B cell (primary cell): ENCODE data around the gene LENG8. TPM values are rescaled to one million over a fixed set of nuclear protein-coding genes. Genes with fewer than 3 reads are reported as not detected.
A peak's percentile ranks its signal among the peaks of the same experiment; 100 is the strongest.

ENCODE experiments used
- ATAC-seq: fragments of 200-7000 bp; cut with Tn5 transposase; one replicate; pipeline ENCODE4 v1.10.0; 2021; ENCODE audit warnings: low read depth, mild to moderate bottlenecking, moderate number of reproducible peaks, moderate library complexity
- CTCF ChIA-PET: fragments of 350-600 bp; sonication (Branson Sonifier 250); formaldehyde crosslinking; loops from one replicate; lab custom pipeline; 2021; ENCODE audit warnings: antibody characterized with exemption, inconsistent platforms; lab: Charles Lee
- POLR2A ChIA-PET: fragments of 350-600 bp; sonication (Branson Sonifier 250); formaldehyde crosslinking; loops from one replicate; lab custom pipeline; 2021; ENCODE audit warnings: antibody characterized with exemption; lab: Charles Lee
- DNase-seq: peaks from one replicate; pipeline ENCODE4 v3.0.0; 2013
- H2AFZ ChIP-seq: 2 replicates; pipeline ENCODE4 v1.6.1; 2012; ENCODE audit warnings: mild to moderate bottlenecking, low read depth, low read length; ENCODE audit not compliant: insufficient read depth, poor library complexity, severe bottlenecking
- H3K27ac ChIP-seq, 2 donors: 1 replicate in 1 of 2; 2 replicates in 1 of 2; pipeline ENCODE4 v1.5.1; 2012 to 2013; ENCODE audit warnings: low read length in 2 of 2, mild to moderate bottlenecking in 2 of 2, moderate library complexity in 1 of 2
- H3K27me3 ChIP-seq, 4 experiments: fragments of 200-600 bp in 1 of 4; sonication (generic) in 1 of 4; replicated peaks in 1 of 4; 1 replicate in 2 of 4; 2 replicates in 2 of 4; pipeline versions ENCODE4 v1.6.1 to v1.7.0; 2013 to 2016; ENCODE audit warnings: low read length in 3 of 4, mild to moderate bottlenecking in 2 of 4, mixed read lengths in 1 of 4, moderate library complexity in 1 of 4; ENCODE audit not compliant: insufficient read depth in 4 of 4, control insufficient read depth in 3 of 4; ENCODE audit errors: control extremely low read depth in 1 of 4
- H3K36me3 ChIP-seq, 2 experiments: replicated peaks in 1 of 2; 1 replicate in 1 of 2; 2 replicates in 1 of 2; pipeline versions ENCODE4 v1.6.1 to v1.7.1; 2013; ENCODE audit warnings: low read length in 1 of 2; ENCODE audit not compliant: insufficient read depth in 2 of 2, control insufficient read depth in 1 of 2; ENCODE audit errors: control extremely low read depth in 1 of 2, extremely low read depth in 1 of 2
- H3K4me1 ChIP-seq, 2 donors: fragments of 200-600 bp in 1 of 2; sonication (generic) in 1 of 2; 1 replicate in 1 of 2; 2 replicates in 1 of 2; pipeline versions ENCODE4 v1.5.1 to v1.6.1; 2013 to 2017; ENCODE audit warnings: low read length in 2 of 2; ENCODE audit not compliant: control insufficient read depth in 2 of 2, insufficient read depth in 2 of 2
- H3K4me2 ChIP-seq: replicated peaks from 2 replicates; pipeline ENCODE3; 2012; ENCODE audit warnings: mild to moderate bottlenecking, low read depth, low read length; ENCODE audit not compliant: poor library complexity, severe bottlenecking
- H3K4me3 ChIP-seq, 5 experiments: fragments of 200-600 bp in 1 of 5; sonication (generic) in 1 of 5; 1 replicate in 3 of 5; 2 replicates in 2 of 5; pipeline versions ENCODE4 v1.5.1 to v1.7.0; 2011 to 2016; ENCODE audit warnings: low read length in 4 of 5, mild to moderate bottlenecking in 4 of 5, low read depth in 2 of 5, control low read depth in 1 of 5, moderate library complexity in 1 of 5; ENCODE audit not compliant: insufficient read depth in 1 of 5; ENCODE audit errors: control extremely low read depth in 1 of 5, extremely low read depth in 1 of 5
- H3K79me2 ChIP-seq: fragments of 200-600 bp; sonication (generic); one replicate; pipeline ENCODE4 v1.6.0; 2016; ENCODE audit warnings: low read length; ENCODE audit not compliant: control insufficient read depth, insufficient read depth
- H3K9ac ChIP-seq: fragments of 200-600 bp; sonication (generic); 2 replicates; pipeline ENCODE4 v1.6.1; 2017; ENCODE audit warnings: mild to moderate bottlenecking, low read length, moderate library complexity
- H3K9me3 ChIP-seq, 3 donors: one replicate each; pipeline versions ENCODE4 v1.6.1 to v1.7.1; 2013; ENCODE audit warnings: low read length in 2 of 3; ENCODE audit not compliant: control insufficient read depth in 2 of 3, insufficient read depth in 1 of 3; ENCODE audit errors: control extremely low read depth in 1 of 3
- H4K20me1 ChIP-seq: 2 replicates; pipeline ENCODE4 v1.6.0; 2012; ENCODE audit warnings: mild to moderate bottlenecking, low read length; ENCODE audit not compliant: insufficient read depth, control insufficient read depth, poor library complexity, severe bottlenecking
- H3K27ac Mint-ChIP-seq: one replicate; pipeline ENCODE4 v1.8.0; 2021; ENCODE audit warnings: mixed read lengths
- H3K27me3 Mint-ChIP-seq: one replicate; pipeline ENCODE4 v1.8.0; 2021; ENCODE audit warnings: mixed read lengths
- H3K4me1 Mint-ChIP-seq: one replicate; pipeline ENCODE4 v1.8.0; 2021; ENCODE audit warnings: mixed read lengths
- H3K4me3 Mint-ChIP-seq: one replicate; pipeline ENCODE4 v1.8.0; 2021; ENCODE audit warnings: mixed read lengths
- H3K9me3 Mint-ChIP-seq: one replicate; pipeline ENCODE4 v1.8.0; 2022; ENCODE audit warnings: mixed read lengths; ENCODE audit not compliant: insufficient read depth
- CTCF ChIP-seq: fragments of 200-600 bp; IDR thresholded peaks from one replicate; pipeline ENCODE4 v1.8.0; 2022; ENCODE audit warnings: antibody characterized with exemption, mild to moderate bottlenecking
- EZH2 ChIP-seq: IDR thresholded peaks from 2 replicates; pipeline ENCODE4 v1.6.1; 2012; ENCODE audit warnings: borderline replicate concordance, low read depth, mild to moderate bottlenecking, moderate library complexity, low read length; ENCODE audit not compliant: insufficient read depth, poor library complexity, severe bottlenecking
- WGBS: methylation state at CpG from one replicate; pipeline ENCODE4 v1.1.5; 2013; ENCODE audit warnings: missing lambda C conversion rate; ENCODE audit not compliant: insufficient coverage; 5-methylcytosine and 5-hydroxymethylcytosine counted together
- intact Hi-C: fragments of 100-400 bp; cut with micrococcal nuclease; formaldehyde crosslinking; loops from one replicate; pipeline ENCODE4 v1.10.0; 2022
- polyA plus RNA-seq: library from polyadenylated mRNA; depleted of rRNA; stranded (reverse); fragments of >200 nt; gene quantifications from 2 replicates; pipeline ENCODE4 v1.2.3, GENCODE V29; 2012
- total RNA-seq, 2 donors: library from RNA; stranded (reverse); fragments of 120-200 nt in 1 of 2; gene quantifications; 1 replicate in 1 of 2; 2 replicates in 1 of 2; pipeline versions ENCODE4 v1.2.3 to v1.2.4, GENCODE V29; 2013 to 2022

The LENG8 gene
- total and polyA plus RNA-seq, 2 donors (not counting 1 experiment from before 2014, with no cell fraction given): 687 to 753 TPM

- Histone ChIP-seq H4K20me1 (peaks cover 74% of the 10 kb centered on the region), H3K9ac (no peak overlapping the region), H3K79me2 (peaks cover 39% of the 10 kb centered on the region), H3K27me3 (no peaks in the 10 kb centered on the region), H3K9me3 (peaks cover 0 to 17% (median 0%) of the 10 kb centered on the region in 3 donors), H2AFZ (no peak overlapping the region), H3K36me3 (peaks cover 0 to 63% of the 10 kb centered on the region in 2 experiments), H3K4me1 (peaks cover 16 to 29% of the 10 kb centered on the region in 2 donors), H3K4me3 (no peak overlapping the region), H3K27ac (no peak overlapping the region), H3K4me2 (no peak overlapping the region)
- POLR2A ChIA-PET: interaction anchor here (1.4 kb wide), 1 partner anchor 12 kb away, joined by 10 read pairs; the partner anchor contains the start of gene LENG8
- no peaks in the 10 kb centered on the region for H3K9me3 Mint-ChIP-seq
- TF ChIP-seq CTCF (no peak), EZH2 (no peak)
- DNase-seq (peak; percentile 23), ATAC-seq (no peak)
- H3K27ac Mint-ChIP-seq: peak overlapping the region; percentile 59
- CTCF ChIA-PET: no interaction called here
- intact Hi-C loops: loop anchor here (5.0 kb wide), 1 partner anchor 593 kb away; the partner anchor contains the start of gene MYADM
- no peaks in the 10 kb centered on the region for H3K27me3 Mint-ChIP-seq
- peaks cover 23% of the 10 kb centered on the region for H3K4me1 Mint-ChIP-seq
- no peak overlapping the region for H3K4me3 Mint-ChIP-seq
- 82% methylated on average over 24 of the region's 39 CpGs for WGBS
Observed at GRCh38 chr19:54460230-54461005, 11.4 kb downstream of the LENG8 start.

- intact Hi-C loops: loop anchor here (5.0 kb wide), 1 partner anchor 594 kb away; the partner anchor contains the start of gene MYADM
- H3K4me1 Mint-ChIP-seq: peaks cover 23% of the 10 kb centered on the region
- DNase-seq (peak; percentile 40), ATAC-seq (no peak)
- no peak overlapping the region for H3K4me3 ChIP-seq
- WGBS: 95% methylated on average over 21 of the region's 27 CpGs
- peaks cover 66% of the 10 kb centered on the region for H4K20me1 ChIP-seq
- peaks cover 0 to 55% of the 10 kb centered on the region in 2 experiments for H3K36me3 ChIP-seq
- H3K27ac Mint-ChIP-seq: no peak overlapping the region
- peaks cover 16 to 29% of the 10 kb centered on the region in 2 donors for H3K4me1 ChIP-seq
- peaks cover 31% of the 10 kb centered on the region for H3K79me2 ChIP-seq
- ChIA-PET CTCF (no interaction called here), POLR2A (interaction anchor here (0.6 to 1.7 kb wide), 4 partner anchors 8 to 1178 kb away, joined by 3 to 8 read pairs (median 5); partner anchors contain the start of gene LENG8)
- no peak overlapping the region for H3K4me3 Mint-ChIP-seq
- H3K27ac ChIP-seq: no peak overlapping the region
- no peaks in the 10 kb centered on the region for H3K27me3 ChIP-seq
- no peak overlapping the region for H3K9ac ChIP-seq
- H2AFZ ChIP-seq: no peak overlapping the region
- H3K9me3 ChIP-seq: peaks cover 0 to 23% (median 0%) of the 10 kb centered on the region in 3 donors
- H3K4me2 ChIP-seq: no peak overlapping the region
- H3K9me3 Mint-ChIP-seq: no peaks in the 10 kb centered on the region
- H3K27me3 Mint-ChIP-seq: no peaks in the 10 kb centered on the region
- TF ChIP-seq CTCF: no peak
- no peak for TF ChIP-seq EZH2
Observed at GRCh38 chr19:54461210-54461609, 12.2 kb downstream of the LENG8 start.
